Thyroid gland (tissue), 4 donors: ENCODE results near the gene NOX1. TPM values are rescaled to one million over a fixed set of nuclear protein-coding genes. Genes with fewer than 3 reads are reported as not detected.

Experiments
- DNase-seq, 2 donors: peaks; one replicate each; pipeline ENCODE4 v3.0.0-alpha.2; 2019
- H3K27ac ChIP-seq, 3 donors: fragments of 200-600 bp; sonication (generic); 1 replicate in 2 of 3; 2 replicates in 1 of 3; pipeline ENCODE4 v1.5.1; 2016 to 2019; ENCODE audit warnings: mild to moderate bottlenecking in 1 of 3, moderate library complexity in 1 of 3
- H3K27me3 ChIP-seq: fragments of 200-600 bp; sonication (generic); one replicate; pipeline ENCODE4 v1.5.1; 2019
- H3K36me3 ChIP-seq, 2 donors: fragments of 200-600 bp; sonication (generic); one replicate each; pipeline ENCODE4 v1.5.1; 2016 to 2019
- H3K4me1 ChIP-seq, 2 donors: fragments of 200-600 bp; sonication (generic); one replicate each; pipeline ENCODE4 v1.5.1; 2017 to 2019
- H3K4me3 ChIP-seq, 3 donors: fragments of 200-600 bp; sonication (generic); replicated peaks in 1 of 3; 1 replicate in 2 of 3; 2 replicates in 1 of 3; pipeline ENCODE4 v1.5.1; 2016; ENCODE audit warnings: mild to moderate bottlenecking in 1 of 3
- H3K9me3 ChIP-seq: fragments of 200-600 bp; sonication (generic); one replicate; pipeline ENCODE4 v1.5.1; 2017
- CTCF ChIP-seq, 6 experiments: fragments of 200-600 bp in 3 of 6; fragments of 450-650 bp in 3 of 6; sonication (generic) in 3 of 6; IDR thresholded peaks; one replicate each; pipeline ENCODE4 v1.5.1; 2016 to 2019; ENCODE audit warnings: antibody characterized with exemption in 6 of 6, mild to moderate bottlenecking in 2 of 6, inconsistent platforms in 1 of 6, moderate library complexity in 1 of 6
- POLR2A ChIP-seq, 2 donors: fragments of 450-650 bp; IDR thresholded peaks; one replicate each; pipeline ENCODE4 v1.6.1; 2017; ENCODE audit warnings: antibody characterized with exemption in 2 of 2, mild to moderate bottlenecking in 2 of 2, moderate library complexity in 1 of 2
- whole genome bisulfite sequencing, 2 donors: methylation state at CpG; one replicate each; pipeline ENCODE4 v1.1.5; 2017; 5-methylcytosine and 5-hydroxymethylcytosine counted together
- intact Hi-C: fragments of 100-400 bp; cut with DNase I; formaldehyde crosslinking; loops from one replicate; pipeline ENCODE4 v1.15.1; 2023
- total RNA-seq, 4 donors: library from RNA; depleted of rRNA; stranded (reverse); fragments of >200 nt; gene quantifications; one replicate each; pipeline ENCODE4 v1.2.3, GENCODE V29; 2016

The NOX1 gene
- total RNA-seq, 4 donors from 2014 or later: not detected

- no peaks in the 10 kb centered on the region for H3K9me3 ChIP-seq
- DNase-seq: no peak
- intact Hi-C loops: no loop called here
- H3K4me1 ChIP-seq: no peaks in the 10 kb centered on the region
- no peak overlapping the region for H3K4me3 ChIP-seq
- WGBS, 2 donors: 56 to 74% methylated on average over 2 of the region's 2 CpGs
- H3K27me3 ChIP-seq: no peaks in the 10 kb centered on the region
- H3K27ac ChIP-seq: no peak overlapping the region
- TF ChIP-seq CTCF (IDR thresholded peaks at IDR 0.05): no peak
- no peak for TF ChIP-seq POLR2A (IDR thresholded peaks at IDR 0.05)
- H3K36me3 ChIP-seq: peaks cover 0 to 8% of the 10 kb centered on the region in 2 donors
These were observed 44.4 kb downstream of the NOX1 start for GRCh38 chrX:100829730-100830129.

GRCh38 chrX:100819837-100820666 lies 54.1 kb downstream of the NOX1 start, which contains the start of gene CSTF2:
TSS of gene CSTF2 (plus strand) at chrX:100820391. CDS start at chrX:100820417, 26 bp downstream.
- Histone ChIP-seq H3K27ac (peak within 1 kb of the TSS in 1 of 3 donors; percentile 22), H3K36me3 (no peaks in the 10 kb centered on the region), H3K27me3 (no peaks in the 10 kb centered on the region), H3K4me3 (peak within 1 kb of the TSS; percentile 20 to 44 (median 35)), H3K9me3 (no peaks in the 10 kb centered on the region), H3K4me1 (peaks cover 0 to 4% of the 10 kb centered on the region in 2 donors)
- intact Hi-C loops: no loop called here
- WGBS, 2 donors: 0 to 3% methylated on average over 10 to 15 of the region's 49 CpGs
- peak; percentile 72 to 80 for DNase-seq
- TF ChIP-seq CTCF (IDR thresholded peaks at IDR 0.05) (peak in 1 of 6 experiments; percentile 11), POLR2A (IDR thresholded peaks at IDR 0.05) (peak in 1 of 2 donors; percentile 29)

GRCh38 chrX:100819534-100819836 lies 54.7 kb downstream of the NOX1 start:
- peaks cover 0 to 4% of the 10 kb centered on the region in 2 donors for H3K4me1 ChIP-seq
- DNase-seq: no peak
- H3K27ac ChIP-seq: no peak overlapping the region
- intact Hi-C loops: no loop called here
- TF ChIP-seq POLR2A (IDR thresholded peaks at IDR 0.05) (no peak), CTCF (IDR thresholded peaks at IDR 0.05) (no peak)
- 10 to 11% methylated on average over 11 to 15 of the region's 15 CpGs for WGBS, 2 donors
- H3K9me3 ChIP-seq: no peaks in the 10 kb centered on the region
- no peaks in the 10 kb centered on the region for H3K27me3 ChIP-seq
- peak overlapping the region in 1 of 3 donors; percentile 35 for H3K4me3 ChIP-seq
- H3K36me3 ChIP-seq: no peaks in the 10 kb centered on the region

GRCh38 chrX:100817340-100817739 lies 56.8 kb downstream of the NOX1 start:
- Histone ChIP-seq H3K27me3 (no peaks in the 10 kb centered on the region), H3K27ac (no peak overlapping the region), H3K36me3 (no peaks in the 10 kb centered on the region), H3K9me3 (no peaks in the 10 kb centered on the region), H3K4me1 (peaks cover 0 to 4% of the 10 kb centered on the region in 2 donors), H3K4me3 (no peak overlapping the region)
- intact Hi-C loops: no loop called here
- no peak for DNase-seq
- TF ChIP-seq CTCF (IDR thresholded peaks at IDR 0.05) (no peak), POLR2A (IDR thresholded peaks at IDR 0.05) (no peak)
- 71 to 88% methylated on average over 1 to 2 of the region's 2 CpGs for WGBS, 2 donors
